ENCODE data around the gene HTATIP2.
"Not testable (repeated sequence)": the region's sequence is repeated elsewhere in the genome, so short reads cannot be mapped to it uniquely, and the experiment has no call there.

Gene HTATIP2

GRCh38 chr11:20363500-20364340 is at the start of gene HTATIP2:
TSS of gene HTATIP2 (plus strand) at chr11:20363714. CDS start at chr11:20364238, 524 bp downstream.
- DNase-seq (ENCODE audit: low read depth), result peak; percentile 45

DNA sequence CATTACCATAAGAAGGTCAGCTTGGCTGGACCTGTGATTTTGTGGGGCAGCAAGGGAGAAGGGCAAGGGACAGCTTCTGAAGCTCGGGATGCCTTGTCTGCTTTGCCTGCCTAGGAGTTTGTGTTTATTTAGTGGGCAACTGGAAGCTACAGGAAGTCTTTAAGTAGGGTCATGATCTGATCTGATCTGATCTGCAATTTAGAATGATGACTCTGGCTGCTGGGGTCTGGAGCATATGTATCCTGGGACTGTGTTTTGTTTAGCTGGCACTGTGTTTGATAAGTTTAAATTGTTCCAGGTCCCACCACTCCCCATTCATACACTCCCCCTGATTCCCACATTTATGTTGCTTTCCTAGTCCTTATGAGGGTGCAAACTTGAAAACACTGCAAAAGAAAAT is 47.7 kb upstream of the HTATIP2 start:
- DNase-seq (ENCODE audit: low read depth), result no peak

GRCh38 chr11:20321177-20321576 is 42.3 kb upstream of the HTATIP2 start:
- no peak for DNase-seq (ENCODE audit: low read depth)

- DNase-seq (ENCODE audit: low read depth), result no peak
These were observed 36.1 kb upstream of the HTATIP2 start for GRCh38 chr11:20327377-20327935.

DNA sequence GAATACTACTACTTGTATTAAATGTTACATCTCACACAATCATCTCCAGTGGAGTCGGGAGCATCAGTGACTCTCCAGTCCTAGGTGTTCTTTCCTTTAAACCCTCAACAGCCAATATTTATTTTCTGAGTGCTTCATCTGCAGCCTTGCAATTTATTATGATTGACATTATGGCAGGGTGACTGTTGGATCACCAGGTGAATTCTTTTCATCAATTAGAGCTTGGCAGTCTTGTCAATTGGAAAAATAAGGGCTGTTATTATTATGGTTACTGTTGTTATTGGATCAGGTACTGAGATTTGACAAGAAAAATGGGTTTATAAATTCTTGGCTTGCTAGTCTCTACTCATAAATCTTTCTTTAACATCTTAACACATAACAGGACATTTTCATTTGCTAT is 27.5 kb upstream of the HTATIP2 start:
- no peak for DNase-seq (ENCODE audit: low read depth)

DNA sequence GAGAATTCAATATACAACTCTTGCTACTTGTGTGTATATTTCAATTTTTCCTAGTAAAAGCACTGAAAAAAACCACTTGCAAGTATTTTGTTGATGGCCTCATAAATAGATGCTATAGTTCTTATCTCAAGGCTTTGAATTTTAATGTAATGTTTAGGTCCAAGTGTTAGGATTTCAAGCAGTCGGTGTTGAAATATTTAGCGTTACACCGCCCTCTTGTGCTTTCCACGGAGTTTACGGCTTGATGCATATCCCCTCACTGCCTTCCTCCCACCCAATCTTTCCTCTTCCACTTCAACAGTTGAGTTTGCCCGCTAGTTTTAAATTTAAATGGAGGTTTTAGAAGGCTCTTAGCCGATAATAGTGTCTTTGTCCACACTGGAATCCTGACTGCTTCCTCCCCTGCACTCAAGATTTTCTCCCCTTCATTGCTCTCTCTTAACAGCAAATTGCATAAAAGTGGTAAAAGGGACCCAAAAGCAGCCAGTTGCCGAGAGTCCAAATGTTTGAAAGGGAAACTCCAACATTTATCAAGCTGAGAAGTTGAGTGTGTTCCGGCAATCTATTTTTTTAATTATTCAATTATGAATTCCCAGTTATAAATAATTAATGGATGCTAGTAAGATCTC is 25.9 kb upstream of the HTATIP2 start:
- no peak for DNase-seq (ENCODE audit: low read depth)

- DNase-seq (ENCODE audit: low read depth), result no peak
These were observed 21.0 kb upstream of the HTATIP2 start for GRCh38 chr11:20342347-20343141.

DNA sequence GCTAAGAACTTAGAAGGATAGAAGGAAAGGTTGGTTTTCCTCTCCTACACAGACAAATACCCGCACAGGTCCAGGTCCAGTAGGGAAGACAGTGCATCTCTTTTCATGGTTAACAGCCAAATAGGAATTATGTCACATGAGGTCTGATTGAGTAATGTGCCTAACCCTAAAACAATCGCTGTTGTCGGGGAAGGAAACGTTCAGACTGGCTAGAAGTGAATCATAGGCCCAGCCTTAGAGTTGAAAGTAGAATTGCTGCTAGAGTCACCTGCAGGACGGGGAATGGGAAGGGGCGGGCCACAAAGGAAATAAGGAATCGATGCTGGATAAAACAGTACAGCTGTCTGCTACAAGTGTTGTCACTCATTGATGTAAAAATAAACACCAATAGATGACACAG is 12.4 kb upstream of the HTATIP2 start:
- no peak for DNase-seq (ENCODE audit: low read depth)

- no peak for DNase-seq (ENCODE audit: low read depth)
These were observed 11.7 kb upstream of the HTATIP2 start for GRCh38 chr11:20351751-20352262.

DNA sequence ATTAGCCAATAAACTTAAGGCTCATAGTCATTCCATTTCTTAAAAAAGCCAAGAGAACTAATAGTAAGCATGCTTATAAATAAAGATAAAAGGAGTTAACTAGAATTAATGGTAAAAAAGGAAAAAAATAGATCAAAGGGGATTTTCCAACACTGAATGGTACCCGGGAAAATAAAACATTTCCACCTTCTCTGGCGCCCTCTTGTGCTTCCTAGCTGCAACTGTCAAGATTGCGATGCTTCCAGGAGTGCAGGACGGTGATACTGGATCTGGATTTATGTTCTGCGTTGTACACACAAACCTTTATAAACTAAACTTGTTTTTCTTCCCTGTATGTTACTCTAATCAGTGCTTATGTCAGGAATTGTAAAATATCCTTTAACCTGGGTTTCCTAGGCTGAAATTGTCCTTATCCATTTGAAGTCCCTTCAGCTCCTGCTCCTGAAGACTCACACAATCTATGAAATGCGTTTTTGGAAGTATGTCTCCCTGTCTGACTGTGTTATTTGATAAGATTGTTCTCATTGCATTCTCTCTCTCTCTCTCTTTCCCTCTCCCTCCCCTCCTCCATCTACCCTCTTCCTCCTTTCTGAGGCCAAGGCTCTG is 9.6 kb upstream of the HTATIP2 start:
- no peak for DNase-seq (ENCODE audit: low read depth)

DNA sequence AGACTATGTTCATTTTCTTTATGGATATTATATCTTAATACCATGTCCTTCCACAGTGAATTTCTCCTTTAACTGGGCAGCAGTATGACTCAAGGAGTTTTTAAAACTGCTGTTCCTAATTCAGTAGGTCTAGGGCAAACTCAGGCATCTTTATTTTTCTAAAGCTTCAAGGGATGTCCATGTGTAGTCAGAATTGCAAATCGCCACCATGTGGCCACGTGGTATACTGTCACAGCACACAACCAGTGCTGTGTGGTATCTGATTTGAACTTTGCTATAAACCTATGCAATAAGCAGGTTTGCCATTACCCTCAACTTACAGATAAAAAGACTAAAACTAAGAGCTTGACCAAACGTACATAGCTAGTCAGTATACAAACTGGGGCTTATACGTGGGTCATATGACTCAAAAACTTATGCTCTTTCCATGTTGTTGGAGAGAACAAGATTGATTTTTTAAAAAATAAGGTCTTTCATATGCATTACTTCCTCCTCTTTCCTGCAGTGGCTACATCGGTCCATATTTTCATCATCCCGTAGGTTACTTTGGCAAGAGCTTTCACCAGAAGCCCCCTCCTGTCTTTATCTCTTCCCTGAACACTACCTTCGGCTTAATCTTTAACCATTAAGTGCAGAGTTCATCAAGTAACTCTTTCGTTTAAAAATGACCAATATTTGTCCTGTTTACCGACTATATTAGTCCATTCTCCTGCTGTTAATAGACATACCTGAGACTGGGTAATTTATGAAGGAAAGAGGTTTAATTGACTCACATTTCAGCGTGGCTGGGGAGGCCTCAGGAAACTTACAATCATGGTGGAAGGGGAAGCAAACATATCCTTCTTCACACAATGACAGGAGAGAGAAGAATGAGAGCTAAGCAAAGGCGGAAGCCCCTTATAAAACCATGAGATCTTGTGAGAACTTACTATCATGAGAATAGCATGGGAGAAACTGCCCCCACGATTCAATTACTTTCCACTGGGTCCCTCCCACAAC is 8.0 kb upstream of the HTATIP2 start:
- DNase-seq (ENCODE audit: low read depth), result no peak

DNA sequence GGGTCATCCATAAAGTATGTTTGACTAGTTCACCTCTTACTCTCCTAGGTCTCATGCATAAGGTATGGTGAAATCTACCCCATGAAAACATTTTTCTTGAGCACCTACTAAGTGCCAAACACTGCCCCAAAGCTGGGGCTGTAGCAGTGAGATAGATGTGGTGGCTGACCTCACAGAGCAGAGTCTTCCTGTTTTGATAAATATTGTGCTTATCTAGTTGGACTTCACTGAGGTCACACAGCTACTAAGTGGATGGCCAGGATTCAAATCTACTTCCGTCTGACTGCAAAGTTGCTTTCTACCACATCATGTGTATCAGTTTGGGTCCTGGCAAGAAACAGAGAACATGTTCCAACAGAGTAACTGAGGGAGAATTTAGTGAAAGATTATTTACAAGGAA is 6.4 kb upstream of the HTATIP2 start:
- DNase-seq (ENCODE audit: low read depth), result no peak

GRCh38 chr11:20360650-20361049 is 2.9 kb upstream of the HTATIP2 start:
- DNase-seq (ENCODE audit: low read depth), result no peak

- DNase-seq (ENCODE audit: low read depth), result no peak
These were observed 1.0 kb upstream of the HTATIP2 start for GRCh38 chr11:20362481-20362880.

DNA sequence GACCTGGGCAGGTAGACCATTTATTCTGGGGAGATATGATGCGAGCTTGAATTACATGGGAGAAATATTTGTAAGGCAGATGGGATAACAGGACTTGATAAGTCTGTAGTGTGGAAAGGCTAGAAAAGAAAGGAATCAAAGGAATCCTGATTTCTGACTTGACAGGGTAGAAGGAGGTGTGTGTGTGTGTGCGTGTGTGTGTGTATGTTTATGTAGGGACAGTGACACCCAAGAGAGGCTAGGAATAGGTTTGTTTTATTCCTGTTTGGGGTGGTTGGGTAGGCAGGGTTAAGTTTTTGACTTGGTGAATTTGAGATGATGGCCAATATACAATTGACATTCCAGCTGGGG is 390 bp upstream of the HTATIP2 start:
- no peak for DNase-seq (ENCODE audit: low read depth)

DNA sequence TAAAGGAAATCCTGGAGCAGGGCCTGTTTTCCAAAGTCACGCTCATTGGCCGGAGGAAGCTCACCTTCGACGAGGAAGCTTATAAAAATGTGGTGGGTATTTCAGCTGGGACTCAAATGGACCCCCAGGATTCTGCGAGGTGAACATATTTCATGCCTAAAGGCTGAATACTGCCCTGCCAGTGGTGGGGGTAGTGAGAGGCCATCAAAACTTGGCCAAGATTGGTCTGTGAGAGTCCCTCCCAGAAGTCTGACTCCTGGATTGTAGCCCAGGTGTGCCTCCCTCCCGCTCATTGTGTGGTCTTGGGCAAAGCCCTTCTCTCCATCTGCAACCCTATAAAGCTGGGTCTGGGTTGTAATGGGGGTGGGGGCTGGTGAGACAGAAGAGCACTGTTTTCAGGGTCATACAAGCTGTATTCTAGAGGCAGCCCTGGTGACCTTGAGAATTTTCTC is 853 bp downstream of the HTATIP2 start:
- no peak for DNase-seq (ENCODE audit: low read depth)

GRCh38 chr11:20365465-20365864 is 2.0 kb downstream of the HTATIP2 start:
- not testable (repeated sequence) for DNase-seq (ENCODE audit: low read depth)

- DNase-seq (ENCODE audit: low read depth), result no peak
These were observed 3.9 kb downstream of the HTATIP2 start for GRCh38 chr11:20367313-20367948.

- DNase-seq (ENCODE audit: low read depth), result no peak
These were observed 4.9 kb downstream of the HTATIP2 start for GRCh38 chr11:20368438-20368837.

DNA sequence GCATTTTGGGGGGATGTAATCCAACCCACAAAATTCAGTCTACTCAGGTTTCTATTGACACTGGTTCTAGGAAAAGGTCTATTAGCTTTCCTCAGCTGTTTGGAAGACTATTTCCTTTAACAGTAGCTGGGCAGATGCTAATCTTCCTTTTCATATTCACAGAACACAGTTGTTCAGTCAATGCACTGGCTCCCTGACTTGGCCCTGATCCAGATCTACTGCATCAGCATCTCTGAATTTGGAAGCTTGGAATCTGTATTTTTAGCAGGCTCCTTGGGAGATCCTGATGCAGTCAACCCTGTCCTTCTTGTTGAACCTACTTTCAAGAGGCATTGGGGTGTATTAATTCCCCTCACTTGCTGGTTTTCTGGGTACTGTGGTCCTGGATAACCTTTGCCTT is 6.3 kb downstream of the HTATIP2 start:
- DNase-seq (ENCODE audit: low read depth), result no peak

Data from stimulated activated CD8-positive, alpha-beta memory T cell treated with anti-CD3 and anti-CD28 coated beads, Interleukin-15, amount 100 ng/mL, for 24 hours (primary cell).